Esophagus muscularis mucosa (tissue), 4 donors: Measurements from ENCODE around the gene CTNNA3.

Experiments
- EP300 ChIP-seq: sonication (generic); formaldehyde crosslinking; IDR thresholded peaks from one replicate; pipeline ENCODE4 v1.6.1; 2017; ENCODE audit warnings: antibody characterized with exemption
- POLR2A ChIP-seq: fragments of 450-650 bp; IDR thresholded peaks from one replicate; pipeline ENCODE4 v1.6.1; 2017; ENCODE audit warnings: antibody characterized with exemption, moderate library complexity, mild to moderate bottlenecking, low read depth
- POLR2AphosphoS5 ChIP-seq, 2 donors: sonication (generic); formaldehyde crosslinking; IDR thresholded peaks; one replicate each; pipeline ENCODE4 v1.6.1; 2017; ENCODE audit warnings: antibody characterized with exemption in 2 of 2
- TF ChIP-seq, protein P1 (sequence below), 3 experiments: fragments of 200-600 bp in 2 of 3; fragments of 450-650 bp in 1 of 3; sonication (generic) in 2 of 3; IDR thresholded peaks; one replicate each; pipeline ENCODE4 v1.5.1; 2017 to 2019; ENCODE audit warnings: antibody characterized with exemption in 3 of 3, mild to moderate bottlenecking in 2 of 3, moderate library complexity in 1 of 3

DNA sequence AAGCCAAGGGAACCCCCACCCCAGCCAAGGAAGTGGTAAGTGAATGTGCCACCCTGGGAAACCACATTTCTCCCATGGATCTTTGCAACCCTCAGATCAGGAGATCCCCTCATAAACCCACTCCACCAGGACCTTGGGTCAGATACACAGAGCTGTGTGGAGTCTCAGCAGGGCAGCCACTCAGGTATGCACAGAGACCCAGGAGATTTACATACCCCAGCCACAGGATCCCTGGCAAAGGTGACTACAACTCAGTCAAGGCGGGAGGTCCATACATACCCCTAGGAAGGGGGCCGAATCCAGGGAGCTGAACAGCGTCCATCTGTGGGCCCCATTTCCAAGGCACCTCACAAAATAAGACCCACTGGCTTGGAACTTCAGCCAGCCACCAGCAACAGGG lies 293.4 kb downstream of the CTNNA3 start:
- TF ChIP-seq, protein P1, sequence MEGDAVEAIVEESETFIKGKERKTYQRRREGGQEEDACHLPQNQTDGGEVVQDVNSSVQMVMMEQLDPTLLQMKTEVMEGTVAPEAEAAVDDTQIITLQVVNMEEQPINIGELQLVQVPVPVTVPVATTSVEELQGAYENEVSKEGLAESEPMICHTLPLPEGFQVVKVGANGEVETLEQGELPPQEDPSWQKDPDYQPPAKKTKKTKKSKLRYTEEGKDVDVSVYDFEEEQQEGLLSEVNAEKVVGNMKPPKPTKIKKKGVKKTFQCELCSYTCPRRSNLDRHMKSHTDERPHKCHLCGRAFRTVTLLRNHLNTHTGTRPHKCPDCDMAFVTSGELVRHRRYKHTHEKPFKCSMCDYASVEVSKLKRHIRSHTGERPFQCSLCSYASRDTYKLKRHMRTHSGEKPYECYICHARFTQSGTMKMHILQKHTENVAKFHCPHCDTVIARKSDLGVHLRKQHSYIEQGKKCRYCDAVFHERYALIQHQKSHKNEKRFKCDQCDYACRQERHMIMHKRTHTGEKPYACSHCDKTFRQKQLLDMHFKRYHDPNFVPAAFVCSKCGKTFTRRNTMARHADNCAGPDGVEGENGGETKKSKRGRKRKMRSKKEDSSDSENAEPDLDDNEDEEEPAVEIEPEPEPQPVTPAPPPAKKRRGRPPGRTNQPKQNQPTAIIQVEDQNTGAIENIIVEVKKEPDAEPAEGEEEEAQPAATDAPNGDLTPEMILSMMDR (IDR thresholded peaks at IDR 0.05), result no peak
- no peak for TF ChIP-seq EP300
- no peak for TF ChIP-seq POLR2A
- no peak for TF ChIP-seq POLR2AphosphoS5 (IDR thresholded peaks at IDR 0.05)
